HG03064 (cell line): Measurements from ENCODE around the gene POLRMT.

ENCODE experiments used
- ATAC-seq: cut with Tn5 transposase; IDR thresholded peaks from one replicate; pipeline ENCODE4 v1.9.1; 2021; ENCODE audit warnings: low read depth; ENCODE audit not compliant: unreplicated experiment

The POLRMT gene

DNA sequence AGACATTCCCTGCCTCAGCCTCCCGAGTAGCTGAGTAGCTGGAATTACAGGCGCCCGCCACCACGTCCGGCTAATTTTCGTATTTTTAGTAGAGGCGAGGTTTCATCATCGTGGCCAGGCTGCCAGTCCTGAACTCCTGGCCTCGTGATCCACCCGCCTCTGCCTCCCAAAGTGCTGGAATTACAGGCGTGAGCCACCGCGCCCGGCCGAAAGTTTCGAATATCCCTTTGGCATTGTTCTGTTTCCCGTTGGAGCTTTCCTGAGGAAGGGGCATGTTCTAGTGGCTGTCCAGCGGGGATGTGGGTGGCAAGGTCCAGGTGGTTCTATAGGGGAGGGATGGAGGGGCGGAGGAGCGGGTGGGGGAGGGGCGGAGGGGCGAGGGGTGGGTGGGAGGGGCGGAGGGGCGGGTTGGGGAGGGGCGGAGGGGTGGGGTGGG lies 63.1 kb downstream of the POLRMT start:
- no peak for ATAC-seq

DNA sequence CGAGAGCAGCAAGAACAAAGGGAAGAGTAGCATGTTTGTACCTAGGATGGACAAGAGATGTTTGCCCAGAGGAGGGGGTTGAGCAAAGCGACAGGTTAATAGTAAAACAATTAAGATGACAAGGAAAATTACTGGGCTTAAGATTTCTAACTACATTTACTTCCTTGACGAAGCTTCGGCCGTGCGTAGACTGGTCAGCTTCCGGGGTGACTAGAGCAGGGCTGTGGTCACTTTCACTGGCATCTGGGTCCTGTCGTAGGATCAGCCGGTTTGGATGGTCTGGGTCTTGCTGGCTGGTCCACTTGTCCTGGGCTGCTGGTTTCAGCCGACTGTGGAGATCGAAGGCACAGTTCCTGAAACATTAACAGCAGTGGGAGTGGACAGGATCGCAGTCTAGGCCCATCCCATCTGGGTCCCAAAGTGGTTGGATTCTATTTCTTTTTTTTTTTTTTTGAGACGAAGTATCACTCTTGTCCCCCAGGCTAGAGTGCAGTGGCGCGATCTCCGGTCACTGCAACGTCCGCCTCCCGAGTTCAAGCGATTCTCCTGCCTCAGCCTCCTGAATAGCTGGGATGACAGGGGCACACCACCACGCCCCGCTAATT lies 65.9 kb downstream of the POLRMT start:
- ATAC-seq = no peak
